ENCODE measurements around the gene OR2AG2. TPM values are rescaled to one million over a fixed set of nuclear protein-coding genes. Genes with fewer than 3 reads are reported as not detected.

OR2AG2 gene
- total RNA-seq, 3 donors from 2014 or later (not counting 1 experiment from before 2014, with no cell fraction given): not detected

- peak overlapping the region; percentile 43 for H3K27ac ChIP-seq (ENCODE audit: low read length)
- H3K36me3 ChIP-seq (ENCODE audit: control insufficient read depth, insufficient read depth, low read length): peaks cover 31% of the 10 kb centered on the region
- ATAC-seq (peak; percentile 56 to 73 (median 69)), DNase-seq (peak in 1 of 2 donors; percentile 66)
- H3K27ac Mint-ChIP-seq: peak overlapping the region; percentile 91 to 92
- 31% methylated on average over 2 of the region's 3 CpGs for WGBS (ENCODE audit: insufficient coverage)
- H3K27me3 ChIP-seq (ENCODE audit: control insufficient read depth, insufficient read depth, low read length): no peaks in the 10 kb centered on the region
- no peaks in the 10 kb centered on the region for H3K9me3 ChIP-seq (ENCODE audit: control insufficient read depth, insufficient read depth, low read length)
- no peak overlapping the region for H3K4me3 ChIP-seq (ENCODE audit: low read length)
- H3K4me1 ChIP-seq (ENCODE audit: control insufficient read depth, insufficient read depth, low read length): peaks cover 25% of the 10 kb centered on the region
- H3K4me3 Mint-ChIP-seq: peak overlapping the region; percentile 43
- H3K9me3 Mint-ChIP-seq: no peaks in the 10 kb centered on the region
- H3K4me1 Mint-ChIP-seq: peaks cover 85 to 93% of the 10 kb centered on the region in 2 donors
- no peaks in the 10 kb centered on the region for H3K36me3 Mint-ChIP-seq
- intact Hi-C loops (cut with micrococcal nuclease): no loop called here
- TF ChIP-seq CTCF (IDR thresholded peaks at IDR 0.05): no peak
- H3K27me3 Mint-ChIP-seq (ENCODE audit: low read depth in 2 of 2): no peaks in the 10 kb centered on the region
These were observed 38.2 kb downstream of the OR2AG2 start for GRCh38 chr11:6733326-6734275.

DNA sequence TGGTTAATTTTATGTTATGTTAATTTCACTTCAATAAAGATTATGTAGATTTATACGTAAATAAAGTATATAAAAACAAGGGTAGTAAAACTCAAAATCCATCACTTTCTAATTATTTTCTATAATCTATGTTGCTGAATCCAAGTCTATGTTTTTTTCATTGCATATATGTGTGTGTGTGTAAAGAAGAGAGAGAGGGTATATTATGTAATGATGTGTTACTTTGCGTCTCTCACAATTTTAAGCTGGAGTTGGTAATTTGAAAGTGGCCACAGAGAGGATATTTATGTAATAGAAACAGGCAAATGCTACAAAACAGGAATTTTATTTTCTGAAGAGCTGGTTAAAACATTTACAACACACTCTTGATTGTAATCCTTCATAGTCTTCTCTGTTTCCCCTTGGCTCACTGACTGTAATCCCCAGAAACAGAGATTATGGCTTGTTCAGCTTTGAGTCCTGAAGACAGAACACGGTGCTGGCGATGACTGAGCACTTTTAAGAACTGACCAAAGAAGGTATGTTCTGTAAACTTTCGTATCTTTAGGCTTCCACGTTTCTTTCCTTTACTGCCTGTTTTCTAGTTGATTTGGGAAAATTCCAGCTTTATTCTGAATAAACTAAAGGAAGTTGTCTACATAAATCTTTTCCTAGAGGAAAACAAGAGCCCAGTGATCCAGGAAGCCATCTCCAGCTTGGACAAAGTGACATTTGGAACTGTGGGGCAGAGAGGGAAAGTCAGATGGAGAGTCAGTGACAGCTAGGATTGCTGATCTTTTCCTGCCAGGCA is 43.6 kb downstream of the OR2AG2 start:
- no peaks in the 10 kb centered on the region for H3K27me3 Mint-ChIP-seq (ENCODE audit: low read depth in 2 of 2)
- peak overlapping the region; percentile 89 to 92 for H3K27ac Mint-ChIP-seq
- ATAC-seq (no peak), DNase-seq (no peak)
- Histone ChIP-seq H3K4me3 (ENCODE audit: low read length) (no peak overlapping the region), H3K36me3 (ENCODE audit: control insufficient read depth, insufficient read depth, low read length) (peaks cover 9% of the 10 kb centered on the region), H3K9me3 (ENCODE audit: control insufficient read depth, insufficient read depth, low read length) (no peaks in the 10 kb centered on the region), H3K27ac (ENCODE audit: low read length) (no peak overlapping the region), H3K4me1 (ENCODE audit: control insufficient read depth, insufficient read depth, low read length) (peaks cover 8% of the 10 kb centered on the region), H3K27me3 (ENCODE audit: control insufficient read depth, insufficient read depth, low read length) (no peaks in the 10 kb centered on the region)
- TF ChIP-seq CTCF (IDR thresholded peaks at IDR 0.05): no peak
- peaks cover 86 to 94% of the 10 kb centered on the region in 2 donors for H3K4me1 Mint-ChIP-seq
- no peak overlapping the region for H3K4me3 Mint-ChIP-seq
- intact Hi-C loops (cut with micrococcal nuclease): no loop called here
- no peaks in the 10 kb centered on the region for H3K9me3 Mint-ChIP-seq
- H3K36me3 Mint-ChIP-seq: peaks cover 10% of the 10 kb centered on the region
- WGBS (ENCODE audit: insufficient coverage): 56% methylated on average over 5 of the region's 6 CpGs

- Histone ChIP-seq H3K27me3 (ENCODE audit: control insufficient read depth, insufficient read depth, low read length) (no peaks in the 10 kb centered on the region), H3K4me3 (ENCODE audit: low read length) (no peak overlapping the region), H3K9me3 (ENCODE audit: control insufficient read depth, insufficient read depth, low read length) (no peaks in the 10 kb centered on the region), H3K36me3 (ENCODE audit: control insufficient read depth, insufficient read depth, low read length) (peaks cover 21% of the 10 kb centered on the region), H3K27ac (ENCODE audit: low read length) (no peak overlapping the region), H3K4me1 (ENCODE audit: control insufficient read depth, insufficient read depth, low read length) (peaks cover 28% of the 10 kb centered on the region)
- intact Hi-C loops (cut with micrococcal nuclease): no loop called here
- Mint-ChIP-seq H3K27ac (peak overlapping the region; percentile 89 to 92), H3K4me3 (peak overlapping the region; percentile 5), H3K27me3 (ENCODE audit: low read depth in 2 of 2) (no peaks in the 10 kb centered on the region), H3K36me3 (peaks cover 10% of the 10 kb centered on the region), H3K4me1 (peaks cover 98 to 99% of the 10 kb centered on the region in 2 donors), H3K9me3 (no peaks in the 10 kb centered on the region)
- no peak for TF ChIP-seq CTCF (IDR thresholded peaks at IDR 0.05)
- no peak for ATAC-seq
- no peak for DNase-seq
- WGBS (ENCODE audit: insufficient coverage): no CpG with 5 or more reads among the region's 2 CpGs
These were observed 46.3 kb downstream of the OR2AG2 start for GRCh38 chr11:6725386-6725896.
